HUES6 (cell line): ENCODE measurements around the gene SPINK4.

Experiments used
- H3K27ac ChIP-seq: 2 replicates; pipeline ENCODE4 v1.7.0; 2013; ENCODE audit warnings: low read depth, mild to moderate bottlenecking, low read length, inconsistent platforms
- H3K27me3 ChIP-seq: 2 replicates; pipeline ENCODE4 v1.6.1; 2013; ENCODE audit warnings: low read length; ENCODE audit not compliant: control insufficient read depth, insufficient read depth
- H3K36me3 ChIP-seq: 2 replicates; pipeline ENCODE4 v1.6.1; 2013; ENCODE audit warnings: low read length; ENCODE audit not compliant: control insufficient read depth, insufficient read depth
- H3K4me1 ChIP-seq: 2 replicates; pipeline ENCODE4 v1.6.1; 2013; ENCODE audit warnings: low read length; ENCODE audit not compliant: control insufficient read depth, insufficient read depth
- H3K4me3 ChIP-seq: 2 replicates; pipeline ENCODE4 v1.5.1; 2013; ENCODE audit warnings: low read depth, low read length
- H3K9ac ChIP-seq: one replicate; pipeline ENCODE4 v1.6.1; 2013; ENCODE audit warnings: mild to moderate bottlenecking, low read length
- H3K9me3 ChIP-seq: 2 replicates; pipeline ENCODE4 v1.6.1; 2013; ENCODE audit warnings: low read depth, low read length; ENCODE audit not compliant: control insufficient read depth, insufficient read depth

SPINK4 gene

GRCh38 chr9:33230756-33231622, 9.0 kb upstream of the SPINK4 start:
- Histone ChIP-seq H3K36me3 (no peaks in the 10 kb centered on the region), H3K4me1 (no peaks in the 10 kb centered on the region), H3K9me3 (no peaks in the 10 kb centered on the region), H3K4me3 (no peak overlapping the region), H3K27ac (no peak overlapping the region), H3K9ac (no peak overlapping the region), H3K27me3 (peaks cover 13% of the 10 kb centered on the region; the same call in 1 of the 2 replicates)

DNA sequence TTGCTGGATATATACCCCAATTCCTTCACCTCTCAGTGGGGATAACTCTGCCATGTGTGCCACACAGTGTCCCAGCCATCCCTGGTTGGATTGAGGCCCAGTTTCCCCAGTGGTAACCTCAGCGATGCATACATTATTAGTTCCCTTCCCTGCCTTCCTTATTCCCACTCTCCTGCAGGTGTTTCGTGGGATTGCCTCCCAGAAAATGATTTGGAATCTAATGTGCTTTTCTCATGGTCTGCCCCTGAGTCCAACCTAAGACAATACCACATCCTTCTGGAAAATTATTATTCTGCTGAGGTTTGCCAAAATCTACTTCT, 8.4 kb upstream of the SPINK4 start:
- H3K9me3 ChIP-seq = no peaks in the 10 kb centered on the region
- H3K4me1 ChIP-seq = no peaks in the 10 kb centered on the region
- H3K4me3 ChIP-seq = no peak overlapping the region
- H3K27ac ChIP-seq = no peak overlapping the region
- no peaks in the 10 kb centered on the region for H3K36me3 ChIP-seq
- peaks cover 18% of the 10 kb centered on the region; the same call in 1 of the 2 replicates for H3K27me3 ChIP-seq
- H3K9ac ChIP-seq = no peak overlapping the region

DNA sequence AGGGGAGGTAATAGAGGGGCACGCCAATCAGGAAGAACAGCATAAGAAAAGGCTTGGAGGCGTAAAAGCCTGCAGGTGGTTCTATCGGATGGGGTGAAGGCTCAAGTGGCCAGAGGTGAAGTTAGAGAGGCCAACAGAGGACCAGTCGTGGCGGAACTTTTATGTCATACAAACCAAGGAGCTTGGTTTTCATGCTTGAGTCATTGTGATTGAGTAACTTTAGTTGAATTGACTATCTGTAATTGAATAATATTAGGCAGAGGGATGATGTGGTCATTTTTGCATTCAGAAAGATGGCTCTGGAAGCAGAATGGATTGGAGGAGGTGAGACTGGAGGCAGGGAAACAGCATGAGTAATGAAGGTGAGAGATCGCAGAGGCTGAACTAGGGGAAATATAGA, 7.2 kb upstream of the SPINK4 start:
- Histone ChIP-seq H3K9me3 (no peaks in the 10 kb centered on the region), H3K27ac (no peak overlapping the region), H3K9ac (no peak overlapping the region), H3K36me3 (no peaks in the 10 kb centered on the region), H3K4me1 (no peaks in the 10 kb centered on the region), H3K4me3 (no peak overlapping the region), H3K27me3 (peaks cover 22% of the 10 kb centered on the region; the same call in 1 of the 2 replicates)

DNA sequence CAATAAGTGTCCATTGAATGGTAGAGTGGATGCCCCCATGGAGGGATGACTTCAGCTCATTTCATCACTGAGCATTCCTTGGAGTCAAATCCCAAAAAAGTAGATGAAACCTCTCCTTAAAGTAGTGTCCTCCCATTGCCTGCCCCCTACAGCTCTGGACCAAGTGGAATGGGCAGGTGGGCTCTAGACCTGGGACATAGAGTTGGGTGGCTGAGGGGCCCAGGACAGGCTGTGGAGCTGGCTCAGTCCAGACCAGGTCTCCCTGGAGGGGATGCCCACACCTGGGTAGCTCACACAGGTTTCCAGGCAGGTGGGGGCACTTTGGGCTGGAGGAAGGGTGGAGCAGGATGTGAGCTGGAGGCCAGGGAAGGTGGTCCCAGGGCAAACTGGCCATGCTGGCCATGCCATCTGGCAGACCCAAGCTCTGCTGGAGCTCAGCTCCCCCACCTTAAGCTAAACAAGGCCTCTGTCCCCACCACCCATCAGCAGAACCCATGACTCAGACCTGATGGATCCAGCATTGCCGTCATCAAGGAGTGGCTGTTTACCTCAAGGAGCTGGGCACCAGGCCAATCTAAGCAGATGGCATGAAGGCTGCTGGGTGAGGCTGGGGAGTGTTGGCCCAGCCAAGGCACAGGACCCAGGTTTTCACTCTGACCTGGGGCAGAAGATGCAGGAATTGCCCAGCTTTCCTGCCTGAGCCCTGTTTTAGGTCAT, 6.2 kb upstream of the SPINK4 start:
- Histone ChIP-seq H3K9ac (no peak overlapping the region), H3K9me3 (no peaks in the 10 kb centered on the region), H3K4me3 (no peak overlapping the region), H3K4me1 (no peaks in the 10 kb centered on the region), H3K27ac (no peak overlapping the region), H3K27me3 (peaks cover 22% of the 10 kb centered on the region; the same call in 1 of the 2 replicates), H3K36me3 (no peaks in the 10 kb centered on the region)

DNA sequence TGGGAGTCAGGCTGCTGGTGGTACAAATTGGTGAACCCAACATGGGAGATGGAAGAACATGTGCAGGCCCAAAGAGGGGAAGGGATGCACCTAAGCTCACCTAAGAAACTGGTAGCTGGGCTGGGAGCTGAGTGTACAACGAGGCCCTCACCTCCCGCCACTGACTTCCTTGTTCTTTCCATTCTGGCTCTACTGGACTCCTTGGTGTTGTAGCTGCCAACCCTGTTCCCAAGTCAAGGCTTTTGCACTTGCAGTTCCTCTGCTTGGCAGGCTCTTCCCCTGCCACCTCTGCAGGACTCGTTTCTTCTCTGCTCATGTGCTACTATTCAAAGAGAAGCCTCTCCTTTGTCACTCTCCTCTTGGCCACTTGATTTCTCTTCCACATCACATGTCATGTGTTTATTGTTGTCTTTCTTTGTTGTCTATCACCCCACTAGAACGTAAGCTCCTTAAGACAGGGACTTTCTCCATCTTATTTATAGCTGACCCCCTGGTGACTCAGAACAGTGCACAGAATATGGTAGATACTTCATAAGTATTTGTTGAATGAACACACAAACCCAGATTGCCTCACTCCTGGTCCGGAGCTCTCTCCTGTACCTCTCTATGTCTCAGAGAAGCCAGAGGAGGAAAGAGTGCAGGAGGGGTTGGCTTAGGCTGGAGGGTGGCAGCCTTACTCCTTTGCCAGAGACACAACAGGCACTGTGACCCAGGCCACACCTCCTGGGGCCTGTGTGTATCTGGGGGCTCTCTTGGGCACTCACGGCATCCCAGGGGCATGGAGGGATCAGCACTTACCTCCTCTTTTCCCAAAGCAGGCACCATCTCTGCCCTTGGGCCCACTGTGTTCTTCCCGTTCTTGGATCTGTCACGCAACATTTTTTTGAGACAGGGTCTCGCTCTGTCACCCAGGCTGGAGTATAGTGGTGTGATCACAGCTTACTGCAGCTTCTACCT, 5.2 kb upstream of the SPINK4 start:
- Histone ChIP-seq H3K27ac (no peak overlapping the region), H3K9me3 (no peaks in the 10 kb centered on the region), H3K9ac (no peak overlapping the region), H3K36me3 (no peaks in the 10 kb centered on the region), H3K27me3 (peaks cover 22% of the 10 kb centered on the region; the same call in 1 of the 2 replicates), H3K4me1 (no peaks in the 10 kb centered on the region; the same call in 1 of the 2 replicates), H3K4me3 (no peak overlapping the region)

DNA sequence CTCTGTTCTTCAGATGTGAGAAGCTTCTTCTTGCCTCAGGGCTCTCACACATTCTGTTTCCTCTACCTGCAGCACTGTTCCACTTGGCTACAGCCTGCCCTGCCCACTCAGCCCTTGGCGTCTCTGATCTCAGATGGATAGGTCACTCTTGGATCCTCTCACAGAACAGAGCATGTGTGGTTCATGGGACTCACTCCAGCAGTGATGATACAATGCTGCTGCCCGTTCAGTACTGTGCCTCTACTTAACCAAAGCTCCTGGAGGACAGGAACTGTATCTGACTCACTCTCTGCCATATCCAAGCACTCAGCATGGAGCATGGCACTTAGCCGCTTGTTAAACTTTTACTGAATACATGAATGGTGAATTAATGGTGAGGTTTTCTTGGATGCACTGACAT, 3.4 kb upstream of the SPINK4 start:
- no peak overlapping the region for H3K9ac ChIP-seq
- no peak overlapping the region for H3K4me3 ChIP-seq
- no peak overlapping the region for H3K27ac ChIP-seq
- H3K36me3 ChIP-seq = no peaks in the 10 kb centered on the region
- H3K27me3 ChIP-seq = peaks cover 22% of the 10 kb centered on the region; the same call in 1 of the 2 replicates
- H3K4me1 ChIP-seq = no peaks in the 10 kb centered on the region; the same call in 1 of the 2 replicates
- no peaks in the 10 kb centered on the region for H3K9me3 ChIP-seq

- H3K9me3 ChIP-seq = no peaks in the 10 kb centered on the region
- H3K36me3 ChIP-seq = no peaks in the 10 kb centered on the region
- H3K27ac ChIP-seq = no peak overlapping the region
- no peaks in the 10 kb centered on the region; the same call in 1 of the 2 replicates for H3K4me1 ChIP-seq
- no peak overlapping the region for H3K9ac ChIP-seq
- H3K4me3 ChIP-seq = no peak overlapping the region
- H3K27me3 ChIP-seq = peaks cover 6% of the 10 kb centered on the region; the same call in 1 of the 2 replicates
These were observed 1.3 kb downstream of the SPINK4 start for GRCh38 chr9:33241298-33241697.

DNA sequence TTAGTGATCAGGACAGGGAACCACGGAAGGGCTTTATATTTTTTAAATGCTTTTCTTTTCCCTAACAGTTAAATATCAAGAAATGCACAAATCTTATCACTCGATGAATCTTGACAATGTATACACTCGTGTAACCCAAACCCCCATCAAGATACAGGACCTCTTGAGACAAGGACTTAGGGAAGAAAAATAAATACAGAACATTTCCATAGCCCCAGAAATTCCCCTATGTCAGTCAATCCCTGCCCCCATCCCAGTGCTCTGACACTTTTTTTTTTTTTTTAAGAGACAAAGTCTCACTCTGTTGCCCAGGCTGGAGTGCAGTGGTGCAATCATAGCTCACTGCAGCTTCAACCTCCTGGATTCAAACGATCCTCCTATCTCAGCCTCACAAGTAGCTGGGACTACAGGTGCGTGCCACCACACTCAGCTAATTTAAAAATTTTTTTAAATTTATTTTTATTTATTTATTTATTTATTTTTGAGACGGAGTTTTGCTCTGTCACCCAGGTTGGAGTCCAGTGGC, 2.7 kb downstream of the SPINK4 start:
- Histone ChIP-seq H3K36me3 (0 out of 2 replicates have a peak, but pooled peaks cover 1% of the 10 kb centered on the region), H3K4me1 (no peaks in the 10 kb centered on the region; the same call in 1 of the 2 replicates), H3K27ac (no peak overlapping the region), H3K27me3 (no peaks in the 10 kb centered on the region), H3K4me3 (no peak overlapping the region), H3K9me3 (no peaks in the 10 kb centered on the region), H3K9ac (no peak overlapping the region)

DNA sequence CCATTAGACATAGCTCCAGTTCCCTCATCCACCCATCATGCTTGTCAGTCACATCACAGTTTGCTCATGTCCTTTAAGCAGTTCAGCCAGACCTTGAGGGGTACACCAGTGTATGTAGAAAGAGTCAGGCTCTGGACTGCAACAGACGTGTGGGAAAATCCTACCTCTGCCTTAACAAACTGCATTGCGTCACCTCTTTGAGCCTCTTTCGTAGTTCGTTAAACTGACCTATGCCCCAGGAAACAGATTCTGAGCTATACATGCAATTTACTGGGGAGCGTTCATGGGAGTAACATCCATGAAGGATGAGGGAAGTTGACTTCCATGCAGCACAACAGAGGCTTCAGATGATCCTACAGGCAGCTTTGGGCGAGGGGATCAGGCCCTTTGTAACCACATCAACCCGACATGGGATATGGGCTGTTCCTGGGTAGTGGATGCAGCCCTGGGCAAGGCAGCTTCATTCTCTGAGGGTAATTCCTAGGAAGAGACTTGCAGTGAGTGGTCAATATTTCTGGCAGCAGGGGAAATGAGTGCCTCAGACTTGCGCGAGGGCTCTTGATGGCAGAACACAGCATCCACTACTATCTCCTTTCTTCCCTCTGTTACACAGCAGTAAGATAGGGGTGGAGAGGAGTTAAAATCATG, 4.3 kb downstream of the SPINK4 start:
- Histone ChIP-seq H3K4me1 (no peaks in the 10 kb centered on the region; the same call in 1 of the 2 replicates), H3K9me3 (no peaks in the 10 kb centered on the region), H3K9ac (no peak overlapping the region), H3K4me3 (no peak overlapping the region), H3K27me3 (no peaks in the 10 kb centered on the region), H3K36me3 (0 out of 2 replicates have a peak, but pooled peaks cover 8% of the 10 kb centered on the region), H3K27ac (no peak overlapping the region)

- H3K27me3 ChIP-seq = no peaks in the 10 kb centered on the region
- H3K27ac ChIP-seq = no peak overlapping the region
- H3K9ac ChIP-seq = no peak overlapping the region
- 0 out of 2 replicates have a peak, but pooled peaks cover 8% of the 10 kb centered on the region for H3K36me3 ChIP-seq
- no peak overlapping the region for H3K4me3 ChIP-seq
- H3K4me1 ChIP-seq = no peaks in the 10 kb centered on the region; the same call in 1 of the 2 replicates
- no peaks in the 10 kb centered on the region for H3K9me3 ChIP-seq
These were observed 5.4 kb downstream of the SPINK4 start for GRCh38 chr9:33245341-33245740.
